IPS DF 19.7 (cell line): Measurements from ENCODE around the gene TRPC4AP.

Experiments used
- DNase-seq: peaks from one replicate; pipeline ENCODE4 v3.0.0-alpha.2; 2013; ENCODE audit warnings: low read depth, low spot score

The TRPC4AP gene

GRCh38 chr20:35001596-35002362 is 90.8 kb downstream of the TRPC4AP start:
- no peak for DNase-seq

GRCh38 chr20:35000922-35001595 is 91.5 kb downstream of the TRPC4AP start:
- DNase-seq: no peak

GRCh38 chr20:35000311-35000921 is 92.2 kb downstream of the TRPC4AP start:
- DNase-seq: no peak

- no peak for DNase-seq
Observed at GRCh38 chr20:34999782-35000181, 92.8 kb downstream of the TRPC4AP start.

- no peak for DNase-seq
Observed at GRCh38 chr20:34999021-34999451, 93.6 kb downstream of the TRPC4AP start.

GRCh38 chr20:34998331-34998950 is 94.2 kb downstream of the TRPC4AP start:
- no peak for DNase-seq

GRCh38 chr20:34997774-34998173 is 94.8 kb downstream of the TRPC4AP start:
- DNase-seq: no peak

GRCh38 chr20:34997131-34997561 is 95.5 kb downstream of the TRPC4AP start:
- no peak for DNase-seq

- DNase-seq: no peak
Observed at GRCh38 chr20:34996243-34997028, 96.2 kb downstream of the TRPC4AP start.

- no peak for DNase-seq
Observed at GRCh38 chr20:34995696-34996095, 96.9 kb downstream of the TRPC4AP start.

- DNase-seq: no peak
Observed at GRCh38 chr20:34995192-34995591, 97.4 kb downstream of the TRPC4AP start.

- no peak for DNase-seq
Observed at GRCh38 chr20:34994509-34995131, 98.0 kb downstream of the TRPC4AP start.

GRCh38 chr20:34993941-34994508 is 98.6 kb downstream of the TRPC4AP start:
- no peak for DNase-seq

- no peak for DNase-seq
Observed at GRCh38 chr20:34992751-34993417, 99.7 kb downstream of the TRPC4AP start.

GRCh38 chr20:34990661-34991214 is 101.9 kb downstream of the TRPC4AP start:
- no peak for DNase-seq

GRCh38 chr20:34990231-34990630 is 102.4 kb downstream of the TRPC4AP start:
- DNase-seq: no peak

- no peak for DNase-seq
Observed at GRCh38 chr20:34989670-34990069, 102.9 kb downstream of the TRPC4AP start.

GRCh38 chr20:34989118-34989517 is 103.5 kb downstream of the TRPC4AP start:
- no peak for DNase-seq

GRCh38 chr20:34988191-34988540 is 104.4 kb downstream of the TRPC4AP start:
- no peak for DNase-seq
